T-helper 2 cell treated with Interferon-gamma antibody and Interleukin-4, amounts not matched to agents 100 ng/mL and 5 ng/mL, for 36 hours (primary cell): ENCODE data around the gene PDE4D. TPM values are rescaled to one million over a fixed set of nuclear protein-coding genes. Genes with fewer than 3 reads are reported as not detected.

Experiments used
- intact Hi-C: fragments of 100-400 bp; cut with micrococcal nuclease; formaldehyde crosslinking; loops from one replicate; pipeline ENCODE4 v1.15.1; 2023
- total RNA-seq: library from RNA; stranded (reverse); gene quantifications from 2 replicates; pipeline ENCODE4 v1.2.3, GENCODE V29; 2022

PDE4D gene
- total RNA-seq, 1 donor from 2014 or later, result 60.2 TPM

DNA sequence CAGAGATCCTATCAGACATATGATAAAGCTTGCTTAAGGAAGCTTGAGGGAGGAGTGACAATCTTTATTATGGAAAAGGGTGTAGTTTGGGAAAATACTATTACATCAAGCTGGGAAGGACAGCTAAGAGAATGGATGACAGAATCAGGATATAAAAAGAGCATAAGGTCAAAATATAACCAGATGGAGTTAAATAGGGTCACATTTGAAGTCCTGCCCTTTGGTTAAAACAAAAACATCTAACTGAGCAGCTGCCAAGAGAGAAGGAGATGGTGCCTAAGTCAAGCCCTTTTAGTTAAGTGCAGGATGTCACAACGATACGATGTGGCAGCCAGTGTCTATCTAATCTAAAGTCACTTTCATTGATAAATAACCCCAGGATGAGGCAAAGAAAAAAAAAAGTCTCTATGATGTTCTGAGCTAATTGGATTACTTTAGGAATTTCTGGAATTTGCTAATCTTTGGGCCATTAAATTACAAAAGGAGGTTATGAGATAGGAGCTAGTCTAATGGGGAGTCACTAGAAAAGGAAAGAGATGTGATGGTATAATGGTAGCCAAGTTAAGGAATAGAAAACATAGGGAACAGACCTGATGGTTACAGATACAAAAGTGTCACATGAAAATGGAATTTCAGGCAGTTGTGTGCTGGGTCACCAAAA lies 365.2 kb downstream of the PDE4D start:
- intact Hi-C loops, result no loop called here

DNA sequence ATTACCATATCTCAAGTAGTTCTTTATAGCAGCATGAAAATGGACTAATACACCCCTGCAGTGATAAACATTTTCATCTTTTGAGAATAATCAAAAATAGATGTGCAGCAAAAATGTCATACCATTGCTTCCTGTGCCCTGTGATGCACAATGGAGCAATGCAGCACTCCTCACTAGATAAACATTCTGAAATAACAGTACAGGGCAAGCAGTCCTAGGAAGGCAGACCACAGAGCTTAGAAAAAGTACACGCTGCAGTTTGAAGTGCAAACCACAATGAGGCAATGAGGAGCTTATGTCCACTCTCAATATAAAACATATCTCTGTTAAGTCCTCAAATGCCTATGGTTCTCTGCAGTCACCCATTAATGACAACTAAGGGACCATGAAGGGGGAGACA lies 367.6 kb downstream of the PDE4D start:
- intact Hi-C loops, result no loop called here

DNA sequence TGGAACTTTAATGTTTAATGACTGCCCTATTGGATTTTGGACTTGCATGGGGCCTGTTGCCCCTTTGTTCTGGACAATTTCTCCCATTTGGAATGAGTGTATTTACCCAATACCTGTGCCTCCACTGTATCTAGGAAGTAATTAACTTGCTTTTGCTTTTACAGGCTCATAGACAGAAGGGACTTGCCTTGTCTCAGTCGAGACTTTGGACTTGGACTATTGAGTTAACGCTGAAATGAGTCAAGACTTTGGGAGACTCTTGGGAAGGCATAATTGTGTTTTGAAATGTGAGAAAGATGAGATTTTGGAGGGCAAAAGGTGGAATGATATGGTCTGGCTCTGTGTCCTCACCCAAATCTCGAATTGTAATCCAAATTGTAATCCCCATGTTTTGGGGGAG lies 368.2 kb downstream of the PDE4D start:
- intact Hi-C loops, result no loop called here

DNA sequence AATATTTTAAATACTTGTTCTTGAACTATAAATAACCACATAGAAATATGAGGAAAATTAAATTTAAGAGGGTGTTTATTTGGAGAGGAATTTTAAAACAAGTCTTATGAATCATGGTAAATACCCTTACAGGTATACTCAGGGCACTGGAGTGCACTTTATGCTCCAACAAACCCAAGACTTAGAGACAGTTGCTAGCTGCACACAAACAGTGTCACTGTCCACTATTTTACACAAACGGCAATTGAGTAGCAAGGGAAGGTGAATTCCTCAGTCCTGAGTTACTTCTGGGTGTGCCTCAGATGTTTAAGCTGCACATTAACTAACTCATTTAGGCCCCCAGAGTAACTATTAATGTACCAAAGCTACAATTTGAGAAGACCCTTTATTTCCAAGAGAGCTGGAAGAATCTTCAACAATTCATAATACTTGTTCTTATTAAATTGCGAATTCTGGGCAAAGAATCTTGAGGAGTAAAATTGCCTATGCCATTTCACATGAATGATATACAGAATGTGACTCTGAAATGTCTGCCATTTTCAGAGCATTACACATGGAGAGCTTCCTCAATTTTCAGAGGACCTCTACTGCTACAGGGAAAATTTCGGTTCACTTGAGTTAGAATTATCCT lies 371.2 kb downstream of the PDE4D start:
- intact Hi-C loops, result no loop called here

DNA sequence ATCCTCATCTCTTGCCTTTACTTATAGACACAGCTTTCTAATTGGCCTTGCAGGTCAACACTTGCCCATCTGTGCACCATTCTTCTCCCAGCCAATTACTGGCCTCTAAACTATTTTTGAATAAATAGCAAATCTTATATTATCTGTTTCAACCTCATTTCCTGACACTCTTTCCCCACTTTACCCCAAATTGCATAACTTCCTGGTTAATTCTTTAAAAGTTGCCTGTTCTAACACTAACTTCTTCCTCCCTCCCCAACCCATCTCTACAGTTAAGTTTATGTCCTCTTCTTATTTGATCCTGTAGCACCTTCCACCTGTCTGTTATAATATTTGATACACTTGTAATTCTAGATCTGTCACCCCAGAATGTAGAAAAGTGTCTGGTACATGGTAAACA lies 372.1 kb downstream of the PDE4D start:
- intact Hi-C loops, result no loop called here

DNA sequence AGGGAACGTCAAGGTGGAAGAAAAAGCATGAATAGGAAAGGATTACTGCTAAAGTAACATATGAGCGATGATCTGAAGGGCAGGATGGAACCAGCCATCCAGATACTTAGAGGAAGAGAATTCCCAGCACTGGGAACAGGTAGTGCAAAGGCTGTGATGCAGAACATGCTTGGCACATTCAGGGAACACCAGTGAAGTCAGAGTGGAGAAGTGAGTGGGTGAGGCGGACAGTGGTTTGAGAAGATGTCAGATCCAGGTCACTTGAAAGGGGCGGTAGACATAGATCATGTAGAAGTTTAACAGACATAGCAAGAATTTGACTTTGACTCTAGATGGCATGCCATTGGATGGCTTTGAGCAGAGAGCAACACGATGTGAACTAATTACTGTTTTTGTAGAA lies 374.2 kb downstream of the PDE4D start:
- intact Hi-C loops, result no loop called here

DNA sequence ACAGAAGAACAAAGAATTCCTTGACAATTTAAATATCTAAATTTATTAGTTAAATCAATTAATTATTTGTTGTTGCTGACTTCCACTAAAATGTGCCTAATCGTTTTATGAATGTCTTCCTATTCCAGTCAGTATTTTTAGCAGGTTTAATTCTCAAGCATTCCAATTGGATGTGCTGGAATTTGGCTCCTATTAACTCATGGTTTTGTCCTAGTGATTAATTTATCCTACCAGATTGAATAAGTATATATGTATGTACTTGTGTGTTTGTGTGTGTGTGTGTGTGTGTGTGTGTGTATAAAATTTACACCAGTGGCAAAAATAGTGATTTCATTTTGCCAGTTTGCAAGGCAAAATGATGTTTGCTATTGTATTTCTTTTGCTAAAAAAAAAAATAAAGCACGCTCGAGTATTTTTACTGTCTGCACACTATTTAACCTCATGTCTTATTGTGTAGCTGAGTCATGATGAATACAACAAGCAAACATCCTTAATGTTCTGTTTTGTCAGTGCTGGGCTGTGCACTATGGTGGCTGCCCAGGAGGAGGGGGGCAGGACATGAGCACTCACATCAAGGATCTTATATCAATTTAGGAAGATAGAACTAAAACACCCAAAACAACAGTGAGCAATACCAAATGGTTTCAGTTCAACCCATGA lies 375.5 kb downstream of the PDE4D start:
- intact Hi-C loops, result no loop called here

DNA sequence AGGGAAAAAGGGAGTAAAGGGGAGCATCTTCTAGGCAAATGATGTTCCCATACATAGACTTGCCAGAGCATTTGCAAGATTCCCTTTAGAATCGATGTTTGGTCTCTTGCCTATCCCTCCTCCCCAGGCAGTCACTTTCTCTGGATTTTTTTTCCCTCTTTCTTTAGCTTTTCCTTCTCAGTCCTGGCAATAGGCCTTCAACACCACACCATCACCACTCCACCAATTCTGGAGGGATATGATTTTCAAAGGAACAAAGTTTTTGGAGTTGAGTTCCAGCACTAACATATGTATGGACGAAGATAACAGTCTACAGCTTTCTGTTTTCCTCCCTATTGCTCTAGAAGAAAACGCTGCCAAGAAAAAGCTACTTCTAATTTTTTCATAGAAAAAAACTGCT lies 377.4 kb downstream of the PDE4D start:
- intact Hi-C loops, result no loop called here

DNA sequence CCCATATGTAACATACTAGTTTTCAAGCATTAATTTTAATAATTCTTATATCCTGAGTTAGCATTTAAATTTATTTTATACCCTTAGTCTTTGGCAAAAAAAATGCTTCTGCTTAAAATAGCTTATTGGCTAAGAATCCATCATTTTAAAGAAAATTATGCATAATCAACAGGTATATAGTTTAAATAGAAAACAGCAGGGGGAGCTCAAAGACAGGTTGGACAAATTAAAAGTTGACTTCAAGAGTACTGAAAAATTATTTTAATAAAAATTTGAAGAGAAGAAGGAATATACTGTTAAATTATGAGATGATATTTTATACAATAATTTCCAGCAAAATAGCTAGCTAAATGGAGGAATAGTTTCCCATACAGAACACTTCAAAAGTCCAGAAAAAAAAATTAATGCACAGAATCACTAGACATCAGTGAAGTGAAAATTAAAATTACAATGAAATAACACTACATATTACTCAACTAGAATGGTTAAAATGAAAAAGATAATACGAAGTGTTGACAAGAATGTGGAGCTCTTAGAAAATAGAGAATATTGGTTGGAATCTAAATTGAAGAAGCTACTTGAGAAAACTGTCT lies 387.1 kb downstream of the PDE4D start:
- intact Hi-C loops, result loop anchor here (1.0 to 10.0 kb wide), 3 partner anchors 166 to 322 kb away; no protein-coding TSS in a partner anchor

DNA sequence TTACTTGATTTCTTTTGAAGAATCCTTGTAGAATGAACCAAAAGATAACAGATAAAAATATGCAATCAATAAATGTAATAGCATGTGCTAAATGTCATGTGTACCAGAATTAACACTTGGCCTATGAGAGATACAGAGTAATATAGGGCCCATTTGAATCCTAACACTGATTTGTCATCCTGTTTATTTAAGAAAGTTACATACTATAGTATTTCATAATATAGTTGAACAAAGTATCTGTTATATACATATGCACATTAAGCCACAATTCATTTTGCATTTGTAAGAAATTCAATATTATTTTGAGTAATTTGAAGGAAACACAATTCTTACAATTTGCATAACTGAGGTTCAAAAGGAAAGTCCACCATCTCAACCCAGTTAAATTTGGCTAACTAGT lies 389.5 kb downstream of the PDE4D start:
- intact Hi-C loops, result loop anchor here (10.0 kb wide), 1 partner anchor 319 kb away; no protein-coding TSS in a partner anchor

DNA sequence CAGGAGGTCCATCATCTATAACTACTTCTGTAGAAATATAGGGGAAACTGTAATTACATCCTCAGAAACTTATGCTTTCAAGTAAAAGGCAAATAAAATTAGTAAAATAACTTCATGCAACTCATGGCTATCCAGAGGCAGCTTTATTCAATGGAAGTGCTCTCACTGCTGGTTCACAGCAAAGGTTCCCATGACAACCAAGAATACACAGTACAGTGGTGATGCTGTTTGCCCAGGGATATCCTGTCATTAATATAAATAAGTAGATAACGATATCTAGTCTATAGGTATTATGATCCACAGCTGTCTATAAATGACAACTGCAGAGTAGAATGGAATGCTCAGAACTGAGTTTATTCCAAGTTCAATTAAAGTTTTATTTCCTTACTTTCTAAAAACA lies 390.3 kb downstream of the PDE4D start:
- intact Hi-C loops, result loop anchor here (10.0 kb wide), 1 partner anchor 318 kb away; no protein-coding TSS in a partner anchor

DNA sequence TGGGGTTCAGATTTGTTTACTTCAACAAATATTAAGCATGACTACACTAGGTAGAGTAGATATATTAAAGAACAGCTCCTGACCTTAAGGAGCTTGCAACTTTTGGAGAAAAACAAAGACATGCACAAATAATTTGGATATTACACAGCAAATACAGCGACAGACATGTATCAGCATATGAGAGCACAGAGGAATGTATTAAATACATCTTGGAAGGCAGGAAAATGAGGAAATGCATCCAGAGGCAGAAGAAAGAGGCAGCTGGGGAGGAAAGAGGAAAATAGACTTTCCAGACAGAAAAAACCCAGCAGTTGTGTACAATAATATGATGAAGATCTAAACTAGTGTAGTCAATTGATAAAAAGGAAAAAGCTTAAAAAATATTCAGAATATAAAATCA lies 392.2 kb downstream of the PDE4D start:
- intact Hi-C loops, result loop anchor here (10.0 kb wide), 1 partner anchor 317 kb away; no protein-coding TSS in a partner anchor

DNA sequence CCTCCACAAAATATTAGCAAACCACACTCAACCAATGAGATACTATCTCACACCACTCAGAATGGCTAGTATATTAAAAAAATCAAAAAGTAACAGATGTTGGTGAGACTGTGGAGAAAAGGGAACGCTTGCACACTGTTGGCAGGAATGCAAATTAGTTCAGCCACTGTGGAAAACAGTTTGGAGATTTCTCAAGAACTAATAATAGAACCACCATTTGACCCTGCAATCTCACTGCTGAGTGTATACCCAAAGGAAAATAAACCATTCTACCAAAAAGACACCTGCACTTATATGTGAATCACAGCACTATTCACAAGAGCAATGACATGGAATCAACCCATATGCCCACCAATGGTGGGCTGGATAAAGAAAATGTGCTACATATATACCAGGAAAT lies 393.5 kb downstream of the PDE4D start:
- intact Hi-C loops, result loop anchor here (10.0 kb wide), 1 partner anchor 315 kb away; no protein-coding TSS in a partner anchor

DNA sequence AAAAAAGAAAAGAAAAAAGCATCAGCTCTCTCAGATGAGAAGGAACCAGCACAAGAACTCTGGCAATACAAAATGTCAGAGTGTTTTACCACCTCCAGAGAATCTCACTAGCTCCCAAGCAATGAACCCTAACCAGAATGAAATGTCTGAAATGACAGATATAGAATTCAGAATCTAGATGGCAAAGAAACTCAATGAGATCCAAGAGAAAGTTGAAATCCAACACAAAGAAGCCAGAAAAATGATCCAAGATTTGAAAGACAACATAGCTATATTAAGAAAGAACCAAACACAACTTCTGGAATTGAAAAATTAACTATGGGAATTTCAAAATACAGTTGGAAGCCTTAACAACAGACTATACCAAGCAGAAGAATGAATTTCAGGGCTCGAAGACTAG lies 396.3 kb downstream of the PDE4D start:
- intact Hi-C loops, result loop anchor here (2.0 kb wide), 1 partner anchor 106 kb away; no protein-coding TSS in a partner anchor

DNA sequence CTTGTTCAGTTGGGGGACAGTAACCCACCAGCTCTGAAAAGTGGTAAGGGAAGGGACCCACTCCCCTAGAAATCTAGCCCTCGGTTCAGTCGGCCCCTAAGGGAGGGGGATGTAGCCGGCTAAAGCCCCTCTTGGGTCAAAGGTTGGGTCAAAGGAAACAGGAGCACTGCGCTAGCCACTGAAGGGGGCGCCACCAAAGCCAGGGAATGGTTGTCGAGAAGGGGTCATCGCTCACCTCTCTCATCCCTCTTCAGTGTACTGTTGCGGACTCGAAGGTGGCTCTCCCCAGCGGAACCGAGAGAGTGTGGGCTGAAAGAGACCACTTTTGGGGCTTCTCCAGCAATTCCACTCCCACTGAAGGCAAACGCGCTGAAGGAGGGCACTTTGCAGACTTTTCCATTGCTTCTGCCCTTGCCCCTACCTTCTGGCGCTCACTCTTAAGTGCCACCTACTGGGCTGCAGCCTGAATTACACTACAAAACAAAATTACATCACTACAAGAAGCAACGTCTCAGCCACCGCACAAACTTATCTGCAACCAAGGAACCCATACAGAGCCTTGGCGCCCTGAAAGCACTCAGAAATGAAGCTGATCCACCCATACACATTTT lies 396.9 kb downstream of the PDE4D start:
- intact Hi-C loops, result loop anchor here (2.0 kb wide), 1 partner anchor 106 kb away; no protein-coding TSS in a partner anchor

DNA sequence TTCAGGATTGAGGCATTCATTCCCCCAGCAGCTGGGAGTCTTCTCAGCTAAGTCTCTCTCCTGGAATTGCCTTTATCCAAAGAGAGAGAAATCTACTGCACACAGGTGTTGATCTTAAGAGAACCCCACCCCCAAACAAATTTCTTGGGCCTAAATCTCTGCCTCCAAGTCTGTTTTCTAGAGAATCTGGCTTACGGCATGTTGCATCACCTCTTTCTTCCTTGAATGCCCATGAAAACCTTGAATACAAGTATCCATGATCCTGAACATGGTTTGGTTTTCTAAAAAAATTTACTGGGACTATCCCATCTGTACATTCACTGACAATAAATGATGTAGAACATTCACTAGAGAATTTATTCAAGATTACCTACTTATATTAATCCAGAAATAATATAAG lies 401.6 kb downstream of the PDE4D start:
- intact Hi-C loops, result no loop called here

DNA sequence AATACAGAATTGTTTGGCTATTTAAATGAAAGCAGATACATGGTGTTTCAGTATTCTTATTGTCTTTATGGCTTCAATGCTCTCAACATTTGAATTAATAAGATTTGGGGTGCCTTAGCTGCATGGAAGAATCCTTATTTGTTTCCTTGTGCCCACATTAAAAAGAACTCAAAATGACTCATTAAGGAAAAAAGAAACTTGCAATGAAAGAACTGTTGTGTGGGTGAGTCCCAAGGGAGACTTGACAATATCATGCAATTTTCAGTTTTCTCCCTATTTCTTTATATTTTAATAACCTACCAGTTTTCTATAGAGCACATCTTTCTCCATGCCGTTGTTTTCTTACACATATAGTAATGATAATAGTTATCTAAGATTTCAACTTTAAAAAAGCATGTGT lies 404.0 kb downstream of the PDE4D start:
- intact Hi-C loops, result no loop called here

DNA sequence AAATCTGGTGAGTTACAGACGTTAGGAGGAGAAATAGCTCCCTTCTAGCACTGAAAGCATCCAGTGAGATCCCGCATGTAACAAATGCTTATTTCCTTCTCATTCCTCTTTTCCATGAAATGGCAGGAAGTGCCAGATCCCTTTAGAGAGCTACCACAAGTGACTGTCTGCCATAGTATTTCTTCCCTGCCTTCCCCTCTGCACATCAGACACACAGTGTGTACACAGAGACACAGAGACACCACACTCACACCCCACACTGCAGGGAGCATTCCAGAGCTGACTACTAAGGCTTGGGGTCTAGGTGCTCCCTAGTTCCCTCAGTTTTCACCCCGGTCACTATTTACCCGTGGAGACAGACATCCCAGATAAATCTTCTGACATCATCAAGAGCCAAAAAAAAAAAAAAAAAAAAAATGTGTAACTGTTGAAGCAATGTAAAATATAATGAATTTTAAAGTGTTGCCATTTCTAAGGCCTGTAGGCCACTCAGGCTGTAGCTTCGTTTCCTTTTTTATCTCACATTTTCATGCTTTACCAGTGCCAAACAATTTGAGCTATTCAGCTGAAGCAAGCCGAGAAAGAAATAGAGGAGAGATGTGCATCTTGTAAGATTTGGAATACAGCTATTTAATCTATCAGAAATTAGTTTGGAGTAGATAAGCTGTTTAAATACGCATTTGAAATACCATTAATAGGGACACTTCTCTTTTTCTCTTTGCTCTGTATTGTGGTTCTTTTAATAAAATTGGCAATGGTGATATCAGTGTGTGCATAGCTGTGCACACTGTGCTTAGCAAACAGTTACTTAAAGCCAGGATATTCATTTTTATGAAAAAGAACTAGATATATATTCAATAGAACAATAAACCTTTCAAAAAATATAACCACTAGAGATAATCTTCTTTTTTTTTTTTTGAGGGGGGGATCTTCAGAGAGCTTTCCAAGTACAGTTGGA lies 405.5 kb downstream of the PDE4D start:
- intact Hi-C loops, result no loop called here

DNA sequence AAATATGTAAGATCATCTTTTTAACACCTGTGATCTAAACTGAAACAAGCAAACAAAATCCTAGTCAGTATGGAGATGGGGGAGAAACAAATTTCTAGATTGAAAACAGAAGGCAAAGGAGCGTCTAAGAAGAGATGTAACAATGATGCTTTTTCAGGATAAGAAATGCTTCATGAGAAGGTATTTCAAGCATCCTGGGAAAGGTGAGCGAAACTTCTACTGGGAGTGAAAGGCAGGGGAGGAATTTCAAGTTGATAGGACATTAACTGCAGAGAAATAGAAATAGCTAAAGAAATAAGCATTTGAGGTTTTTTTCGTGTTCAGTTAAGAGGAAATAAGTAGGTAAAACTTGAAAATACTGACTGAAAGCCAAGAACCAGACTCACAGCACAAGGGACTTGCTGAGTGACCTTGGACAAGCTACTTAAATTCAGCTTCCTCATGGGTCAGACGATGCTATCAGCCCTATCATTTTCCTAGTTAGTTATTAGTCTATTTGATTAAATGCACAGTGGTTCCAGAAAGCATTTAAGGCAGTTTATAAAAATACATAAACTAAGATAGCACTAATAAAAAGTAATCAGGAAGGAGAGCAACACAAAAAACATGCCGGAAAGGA lies 406.3 kb downstream of the PDE4D start:
- intact Hi-C loops, result no loop called here

DNA sequence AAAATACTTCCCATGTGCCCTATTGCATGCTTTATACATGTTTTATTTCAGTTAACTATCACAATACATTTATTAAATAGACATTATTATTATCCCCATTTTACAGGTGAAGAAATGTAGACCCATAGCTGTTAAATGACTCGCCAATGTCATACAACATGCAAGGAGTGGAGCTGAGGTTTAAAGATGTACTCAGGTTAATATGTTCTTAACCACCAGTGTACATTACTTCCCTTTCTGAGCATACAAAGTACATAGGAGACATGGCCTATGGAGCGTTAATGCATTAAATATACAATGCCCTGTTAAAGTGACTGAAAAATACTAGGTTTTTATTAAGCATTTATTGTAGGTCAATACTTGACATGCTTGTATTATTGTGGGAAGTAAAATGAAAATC lies 407.0 kb downstream of the PDE4D start:
- intact Hi-C loops, result no loop called here
